Vagina (tissue), 2 donors: Measurements from ENCODE around the gene ZC2HC1B.

Source experiments
- POLR2AphosphoS5 ChIP-seq, 2 donors: sonication (generic); formaldehyde crosslinking; IDR thresholded peaks; one replicate each; pipeline ENCODE4 v1.9.0; 2017; ENCODE audit warnings: antibody characterized with exemption in 2 of 2, mild to moderate bottlenecking in 2 of 2, low read depth in 1 of 2; ENCODE audit not compliant: insufficient read depth in 1 of 2
- TF ChIP-seq, protein P1 (sequence below), 3 experiments: fragments of 450-650 bp in 2 of 3; fragments of 200-600 bp in 1 of 3; sonication (generic) in 1 of 3; IDR thresholded peaks; one replicate each; pipeline ENCODE4 v1.5.1; 2017 to 2019; ENCODE audit warnings: antibody characterized with exemption in 3 of 3, mild to moderate bottlenecking in 2 of 3, moderate library complexity in 2 of 3

DNA sequence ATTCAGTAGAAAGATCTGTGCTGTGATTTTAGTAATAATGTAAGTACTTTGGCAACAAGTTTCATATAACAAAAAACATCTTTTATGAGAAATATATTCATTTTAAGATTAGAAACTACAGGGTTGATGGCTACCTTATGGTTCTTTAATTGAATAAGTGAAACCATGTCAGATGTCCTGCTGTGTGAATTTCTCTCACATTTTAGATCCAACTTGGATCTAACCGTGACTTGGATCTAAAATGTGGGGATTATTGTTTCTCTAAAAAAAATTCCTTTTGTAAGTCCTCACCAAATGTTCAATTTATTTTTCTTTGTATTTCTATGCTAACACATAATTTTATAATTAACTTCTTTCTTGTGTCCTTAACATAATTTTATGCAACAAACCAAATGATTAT lies 30.4 kb downstream of the ZC2HC1B start:
- TF ChIP-seq, protein P1, sequence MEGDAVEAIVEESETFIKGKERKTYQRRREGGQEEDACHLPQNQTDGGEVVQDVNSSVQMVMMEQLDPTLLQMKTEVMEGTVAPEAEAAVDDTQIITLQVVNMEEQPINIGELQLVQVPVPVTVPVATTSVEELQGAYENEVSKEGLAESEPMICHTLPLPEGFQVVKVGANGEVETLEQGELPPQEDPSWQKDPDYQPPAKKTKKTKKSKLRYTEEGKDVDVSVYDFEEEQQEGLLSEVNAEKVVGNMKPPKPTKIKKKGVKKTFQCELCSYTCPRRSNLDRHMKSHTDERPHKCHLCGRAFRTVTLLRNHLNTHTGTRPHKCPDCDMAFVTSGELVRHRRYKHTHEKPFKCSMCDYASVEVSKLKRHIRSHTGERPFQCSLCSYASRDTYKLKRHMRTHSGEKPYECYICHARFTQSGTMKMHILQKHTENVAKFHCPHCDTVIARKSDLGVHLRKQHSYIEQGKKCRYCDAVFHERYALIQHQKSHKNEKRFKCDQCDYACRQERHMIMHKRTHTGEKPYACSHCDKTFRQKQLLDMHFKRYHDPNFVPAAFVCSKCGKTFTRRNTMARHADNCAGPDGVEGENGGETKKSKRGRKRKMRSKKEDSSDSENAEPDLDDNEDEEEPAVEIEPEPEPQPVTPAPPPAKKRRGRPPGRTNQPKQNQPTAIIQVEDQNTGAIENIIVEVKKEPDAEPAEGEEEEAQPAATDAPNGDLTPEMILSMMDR (IDR thresholded peaks at IDR 0.05), result no peak
- TF ChIP-seq POLR2AphosphoS5 (IDR thresholded peaks at IDR 0.05; ENCODE audit: insufficient read depth in 1 of 2, low read depth in 1 of 2), result no peak
